AG09309 (cell line): ENCODE measurements around the gene CCNK.

Experiments used
- DNase-seq: peaks from one replicate; pipeline ENCODE4 v3.0.0-alpha.2; 2010; ENCODE audit warnings: low read depth
- H3K4me3 ChIP-seq: 2 replicates; pipeline ENCODE4 v1.5.1; 2011; ENCODE audit warnings: mild to moderate bottlenecking, low read depth, low read length, moderate library complexity; ENCODE audit not compliant: control insufficient read depth
- CTCF ChIP-seq: IDR thresholded peaks from 2 replicates; pipeline ENCODE4 v1.5.1; 2011; ENCODE audit warnings: mild to moderate bottlenecking, low read depth, low read length, inconsistent platforms; ENCODE audit not compliant: insufficient read depth, control insufficient read depth; ENCODE audit errors: missing control alignments

CCNK gene

DNA sequence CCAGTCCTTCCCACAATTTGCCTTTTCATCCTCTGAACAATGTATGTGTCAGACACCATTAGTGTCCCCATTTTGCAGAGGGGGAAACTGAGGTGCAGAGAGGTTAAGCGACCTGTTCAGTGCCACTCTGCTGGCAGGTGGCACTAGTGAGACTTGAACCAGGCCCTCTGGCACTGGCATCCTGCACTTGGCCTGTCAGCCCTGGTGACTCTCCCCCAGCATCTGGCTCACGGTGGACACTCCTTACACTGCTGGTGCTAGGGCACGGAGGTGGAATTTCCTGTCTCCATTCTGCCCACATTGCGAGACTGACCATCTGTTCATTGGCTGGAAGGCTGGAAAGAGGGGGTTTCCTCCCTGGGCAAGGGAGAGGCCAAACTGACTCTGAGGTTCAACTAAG, 48.7 kb downstream of the CCNK start:
- TF ChIP-seq CTCF: peak; percentile 18
- no peak overlapping the region for H3K4me3 ChIP-seq
- no peak for DNase-seq

DNA sequence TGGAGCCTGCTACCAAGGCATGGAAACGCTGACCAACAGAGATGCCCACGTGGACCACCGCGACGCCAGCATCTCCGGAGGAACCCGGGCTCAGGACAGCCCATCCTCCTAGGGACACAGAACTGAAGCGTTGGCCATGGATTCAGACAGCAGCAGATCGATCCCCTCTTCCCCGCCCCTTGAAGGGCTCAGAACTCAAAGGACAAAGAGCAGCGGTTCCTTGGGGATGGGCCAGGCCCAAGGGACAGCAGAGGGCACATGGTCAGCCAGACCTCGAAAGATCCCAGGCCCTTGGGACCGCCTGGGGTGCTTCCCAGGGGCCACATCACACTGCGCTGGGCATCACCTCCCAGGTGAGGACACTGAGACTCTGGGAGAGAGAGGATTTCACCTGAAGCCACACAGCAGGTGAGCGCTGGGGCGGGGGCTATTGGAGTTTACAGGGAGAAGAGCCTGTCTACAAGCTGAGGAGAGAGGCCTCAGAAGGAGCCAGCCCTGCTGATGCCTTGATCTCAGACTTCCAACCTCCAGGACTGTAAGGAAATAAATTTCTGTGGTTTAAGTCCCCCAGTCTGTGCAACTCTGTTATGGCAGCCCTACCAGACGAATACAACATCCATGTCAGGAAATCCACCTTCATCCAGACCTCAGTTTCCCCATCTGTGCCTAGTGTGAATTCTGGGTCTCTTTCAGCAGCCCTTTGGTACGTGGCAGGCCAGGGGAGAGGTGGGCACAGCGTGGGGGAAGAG, 49.4 kb downstream of the CCNK start:
- no peak for TF ChIP-seq CTCF
- H3K4me3 ChIP-seq: no peak overlapping the region
- no peak for DNase-seq

- TF ChIP-seq CTCF: no peak
- DNase-seq: no peak
- no peak overlapping the region for H3K4me3 ChIP-seq
Observed at GRCh38 chr14:99531251-99532096, 50.3 kb downstream of the CCNK start.

DNA sequence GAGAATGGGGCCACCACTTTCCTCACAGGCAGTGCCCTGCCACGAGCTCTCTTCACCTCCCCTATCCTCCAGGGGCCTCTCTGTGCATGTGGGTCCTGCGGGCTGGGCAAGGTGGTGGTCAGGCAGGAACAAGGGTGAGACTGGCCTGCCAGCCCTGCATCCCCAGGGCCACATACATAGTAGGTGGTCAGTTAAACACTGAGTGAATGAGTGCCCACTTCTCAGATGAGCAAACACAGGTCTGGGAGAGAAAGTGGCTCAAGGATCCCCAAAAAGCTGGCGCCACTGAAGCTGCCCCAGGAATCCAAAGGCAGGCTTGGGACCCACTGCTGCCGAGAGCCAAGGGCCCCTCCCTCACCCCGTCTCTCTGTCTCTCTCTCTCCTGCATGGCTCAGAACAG, 51.1 kb downstream of the CCNK start:
- H3K4me3 ChIP-seq: no peak overlapping the region
- no peak for DNase-seq
- TF ChIP-seq CTCF: no peak

- no peak for DNase-seq
- no peak for TF ChIP-seq CTCF
- no peak overlapping the region for H3K4me3 ChIP-seq
Observed at GRCh38 chr14:99534333-99534732, 53.1 kb downstream of the CCNK start.

DNA sequence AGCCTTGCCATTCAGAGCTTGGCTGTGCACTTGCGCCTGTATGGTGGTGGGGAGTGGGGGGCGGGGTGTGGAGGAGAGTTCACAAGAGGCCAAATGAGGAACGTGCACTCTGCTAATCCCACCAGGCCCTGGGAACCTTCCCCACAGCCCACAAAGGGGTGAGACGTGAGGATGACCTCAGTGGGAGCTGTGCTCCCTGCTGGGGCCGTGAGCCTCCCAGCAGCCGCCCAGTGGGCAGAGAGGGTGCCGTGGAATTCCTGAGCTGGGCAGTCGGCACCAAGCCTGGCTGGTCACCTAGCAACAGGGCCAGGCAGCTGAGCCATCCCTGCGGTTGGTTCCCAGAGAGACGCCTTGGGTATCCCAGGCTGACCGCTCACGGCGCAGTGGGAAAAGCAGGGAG, 53.7 kb downstream of the CCNK start:
- no peak for TF ChIP-seq CTCF
- no peak for DNase-seq
- H3K4me3 ChIP-seq: no peak overlapping the region

DNA sequence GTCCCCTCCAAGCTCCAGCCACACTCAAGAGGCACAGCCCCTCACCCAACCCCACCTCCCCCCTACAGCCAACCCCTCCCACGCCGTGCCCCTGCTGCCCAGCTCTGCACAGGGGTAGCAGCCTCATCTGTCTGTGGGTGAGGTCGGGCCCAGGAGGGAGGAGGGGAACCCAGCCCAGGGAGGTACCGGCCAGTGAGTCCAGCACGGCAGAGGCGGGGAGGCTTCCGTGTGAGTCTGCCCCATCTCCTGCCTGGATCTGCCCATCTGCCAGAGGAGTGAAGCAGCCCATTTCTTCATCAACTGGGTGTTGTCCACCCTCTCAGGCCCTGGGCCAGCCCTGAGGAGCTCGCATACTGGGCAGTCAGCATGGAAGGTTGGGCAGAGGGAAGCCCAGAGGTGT, 54.2 kb downstream of the CCNK start:
- no peak for TF ChIP-seq CTCF

More for the DNA sequence above, 54.2 kb downstream of the CCNK start:
- no peak for DNase-seq
- H3K4me3 ChIP-seq: no peak overlapping the region
